NOMO-1 (cell line): ENCODE measurements around the gene HAUS2.

Source experiments
- DNase-seq, 2 experiments: peaks; one replicate each; lab custom pipeline; 2025; ENCODE audit not compliant: unreplicated experiment in 2 of 2; lab: John Stamatoyannopoulos, UW

Gene HAUS2

DNA sequence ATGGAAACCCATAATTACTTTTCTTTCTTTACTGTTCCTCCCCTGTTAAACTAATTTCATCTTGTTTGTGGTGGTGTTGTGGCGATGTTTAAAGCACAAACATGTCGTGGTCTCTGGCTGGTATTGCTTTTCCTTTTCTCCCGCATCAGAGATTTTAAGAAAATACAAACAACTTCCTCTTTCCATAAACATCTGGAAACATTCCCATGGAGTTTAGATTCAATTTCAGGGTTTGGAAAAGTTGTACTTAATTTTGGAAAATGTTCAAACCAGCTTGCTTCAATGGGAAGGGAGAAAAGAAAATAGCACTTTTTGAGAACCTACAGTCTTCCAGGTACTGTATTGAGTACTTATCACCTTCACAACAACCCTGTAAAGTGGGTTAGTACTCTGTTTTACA, 57.2 kb downstream of the HAUS2 start:
- no peak for DNase-seq

GRCh38 chr15:42608110-42608531, 59.5 kb downstream of the HAUS2 start:
- DNase-seq = peak; percentile 66 to 79

GRCh38 chr15:42608752-42609488, 60.3 kb downstream of the HAUS2 start:
- DNase-seq = no peak

- DNase-seq = no peak
These were observed 62.9 kb downstream of the HAUS2 start for GRCh38 chr15:42611532-42611931.

GRCh38 chr15:42612367-42612912, 63.8 kb downstream of the HAUS2 start:
- no peak for DNase-seq

DNA sequence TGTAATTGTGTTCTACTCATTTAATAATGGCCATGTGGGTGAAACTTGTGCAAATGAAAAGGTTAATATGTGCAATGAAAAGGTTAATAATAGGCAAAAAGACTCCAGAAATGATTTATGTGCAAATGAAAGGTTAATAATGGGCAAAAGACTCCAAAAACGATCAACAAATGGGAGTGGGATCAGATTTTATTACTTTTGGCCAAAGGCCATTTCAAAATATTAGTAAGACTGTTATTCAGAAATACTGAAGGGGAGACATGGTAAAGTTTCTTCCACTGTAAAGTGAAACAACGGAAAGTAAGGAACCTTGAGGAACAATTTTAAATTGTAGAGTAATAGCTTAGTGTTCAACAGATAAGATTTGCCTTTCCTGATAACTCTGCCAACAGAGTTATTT, 67.5 kb downstream of the HAUS2 start:
- no peak for DNase-seq
